IMR-90 (cell line): Measurements from ENCODE around the gene PTPN11. TPM values are rescaled to one million over a fixed set of nuclear protein-coding genes. Genes with fewer than 3 reads are reported as not detected.

Source experiments
- ATAC-seq: fragments of 200-7000 bp; cut with Tn5 transposase; 2 replicates; pipeline ENCODE4 v1.9.1; 2020; ENCODE audit warnings: low read depth, mild to moderate bottlenecking, moderate library complexity
- BruUV-seq: library from RNA; stranded (reverse); fragments of 400-500 nt; replicated peaks from 2 replicates; lab custom pipeline; 2021; lab: Mats Ljungman, UMichigan
- CTCF ChIA-PET: fragments of 300-600 bp; formaldehyde crosslinking; extraction: SDS; loops from one replicate; lab custom pipeline; 2021; ENCODE audit warnings: antibody characterized with exemption; lab: Yijun Ruan, JAX
- POLR2A ChIA-PET: fragments of 300-600 bp; sonication (Branson Sonifier 250); formaldehyde crosslinking; loops from one replicate; lab custom pipeline; 2022; ENCODE audit warnings: antibody characterized with exemption; ENCODE audit not compliant: unreplicated experiment; lab: Charles Lee
- DNase-seq: peaks from one replicate; pipeline ENCODE4 v3.0.0; 2013
- H2AFZ ChIP-seq: replicated peaks from 2 replicates; pipeline ENCODE3; 2013; ENCODE audit warnings: low read length, mild to moderate bottlenecking; ENCODE audit not compliant: poor library complexity
- H2AK5ac ChIP-seq: 2 replicates; pipeline ENCODE4 v1.6.1; 2013; ENCODE audit warnings: low read depth, low read length, inconsistent platforms
- H2AK9ac ChIP-seq: replicated peaks from 2 replicates; pipeline ENCODE3; 2013; ENCODE audit warnings: mild to moderate bottlenecking, low read depth, low read length, moderate library complexity; ENCODE audit not compliant: poor library complexity
- H2BK120ac ChIP-seq: 2 replicates; pipeline ENCODE4 v1.6.1; 2013; ENCODE audit warnings: low read depth, low read length, inconsistent platforms
- H2BK15ac ChIP-seq: 3 replicates; pipeline ENCODE4 v1.6.1; 2013; ENCODE audit warnings: low read depth, low read length, inconsistent platforms
- H2BK20ac ChIP-seq: 2 replicates; pipeline ENCODE4 v1.6.1; 2013; ENCODE audit warnings: low read depth, mild to moderate bottlenecking, inconsistent platforms, low read length, moderate library complexity
- H2BK5ac ChIP-seq: 2 replicates; pipeline ENCODE4 v1.6.1; 2013; ENCODE audit warnings: mild to moderate bottlenecking, low read depth, low read length, inconsistent platforms; ENCODE audit not compliant: poor library complexity, severe bottlenecking
- H3K14ac ChIP-seq: replicated peaks from 2 replicates; pipeline ENCODE4 v1.6.1; 2013; ENCODE audit warnings: low read depth, low read length, inconsistent platforms
- H3K18ac ChIP-seq: 2 replicates; pipeline ENCODE4 v1.6.1; 2013; ENCODE audit warnings: low read depth, low read length, control low read depth
- H3K23ac ChIP-seq: 2 replicates; pipeline ENCODE4 v1.6.1; 2013; ENCODE audit warnings: low read depth, low read length, inconsistent platforms
- H3K27ac ChIP-seq: 2 replicates; pipeline ENCODE4 v1.5.1; 2013; ENCODE audit warnings: mild to moderate bottlenecking, control low read depth, low read length; ENCODE audit not compliant: insufficient read depth
- H3K27me3 ChIP-seq: 2 replicates; pipeline ENCODE4 v1.6.1; 2013; ENCODE audit warnings: low read length; ENCODE audit not compliant: control insufficient read depth, insufficient read depth
- H3K36me3 ChIP-seq: 2 replicates; pipeline ENCODE4 v1.6.1; 2013; ENCODE audit warnings: low read length, mixed read lengths; ENCODE audit not compliant: control insufficient read depth, insufficient read depth
- H3K4ac ChIP-seq: 2 replicates; pipeline ENCODE4 v1.6.1; 2013; ENCODE audit warnings: low read depth, low read length, inconsistent platforms
- H3K4me1 ChIP-seq: 2 replicates; pipeline ENCODE4 v1.6.1; 2013; ENCODE audit warnings: low read length, mixed read lengths; ENCODE audit not compliant: control insufficient read depth, insufficient read depth
- H3K4me2 ChIP-seq: 2 replicates; pipeline ENCODE4 v1.6.1; 2013; ENCODE audit warnings: low read depth, mild to moderate bottlenecking, control low read depth, low read length, moderate library complexity
- H3K4me3 ChIP-seq: 2 replicates; pipeline ENCODE4 v1.5.1; 2013; ENCODE audit warnings: low read depth, mild to moderate bottlenecking, control low read depth, low read length, moderate library complexity; ENCODE audit not compliant: insufficient read depth
- H3K56ac ChIP-seq: 2 replicates; pipeline ENCODE4 v1.6.1; 2013; ENCODE audit warnings: low read length, inconsistent platforms; ENCODE audit not compliant: insufficient read depth; ENCODE audit errors: extremely low read depth
- H3K79me1 ChIP-seq, 2 experiments: 2 replicates each; pipeline ENCODE4 v1.6.1; 2013; ENCODE audit warnings: low read length in 2 of 2, inconsistent platforms in 1 of 2, low read depth in 1 of 2
- H3K9ac ChIP-seq: 2 replicates; pipeline ENCODE4 v1.6.1; 2013; ENCODE audit warnings: low read depth, low read length, control low read depth
- H3K9me1 ChIP-seq: 2 replicates; pipeline ENCODE4 v1.6.1; 2013; ENCODE audit warnings: low read length, inconsistent platforms; ENCODE audit not compliant: insufficient read depth
- H3K9me3 ChIP-seq: 2 replicates; pipeline ENCODE4 v1.6.1; 2013; ENCODE audit warnings: low read length; ENCODE audit not compliant: control insufficient read depth, insufficient read depth
- H4K20me1 ChIP-seq: 2 replicates; pipeline ENCODE4 v1.6.1; 2013; ENCODE audit warnings: low read length, inconsistent platforms; ENCODE audit not compliant: insufficient read depth
- H4K5ac ChIP-seq: 2 replicates; pipeline ENCODE4 v1.6.1; 2013; ENCODE audit warnings: mild to moderate bottlenecking, low read depth, low read length, control low read depth
- H4K8ac ChIP-seq, 2 experiments: 2 replicates each; pipeline ENCODE4 v1.6.1; 2013; ENCODE audit warnings: low read depth in 2 of 2, low read length in 2 of 2, control low read depth in 1 of 2, inconsistent platforms in 1 of 2
- H4K91ac ChIP-seq: 2 replicates; pipeline ENCODE4 v1.6.1; 2013; ENCODE audit warnings: low read depth, low read length, inconsistent platforms; ENCODE audit not compliant: insufficient read depth
- BHLHE40 ChIP-seq: fragments of 150-350 bp; IDR thresholded peaks from 2 replicates; pipeline ENCODE4 v1.6.1; 2016; ENCODE audit warnings: mild to moderate bottlenecking, low read depth, low read length
- CEBPB ChIP-seq: IDR thresholded peaks from 2 replicates; pipeline ENCODE4 v1.6.1; 2012; ENCODE audit warnings: low read depth, low read length, improper control_type of control experiment
- CHD1 ChIP-seq: IDR thresholded peaks from 2 replicates; pipeline ENCODE4 v1.6.1; 2012; ENCODE audit warnings: low read depth, low read length, improper control_type of control experiment
- FOS ChIP-seq: fragments of 150-350 bp; IDR thresholded peaks from 2 replicates; pipeline ENCODE4 v1.6.1; 2016; ENCODE audit warnings: low read depth, low read length
- MAFK ChIP-seq: IDR thresholded peaks from 2 replicates; pipeline ENCODE4 v1.6.1; 2012; ENCODE audit warnings: low read depth, low read length, improper control_type of control experiment
- MAZ ChIP-seq: IDR thresholded peaks from 2 replicates; pipeline ENCODE4 v1.6.1; 2012; ENCODE audit warnings: low read depth, mild to moderate bottlenecking, low read length, improper control_type of control experiment, moderate library complexity, borderline replicate concordance
- MXI1 ChIP-seq: IDR thresholded peaks from 2 replicates; pipeline ENCODE4 v1.6.1; 2012; ENCODE audit warnings: low read depth, mild to moderate bottlenecking, low read length, moderate library complexity, borderline replicate concordance
- NFE2L2 ChIP-seq: fragments of 150-350 bp; IDR thresholded peaks from 2 replicates; pipeline ENCODE4 v1.6.1; 2016; ENCODE audit warnings: low read depth, mild to moderate bottlenecking, low read length
- POLR2A ChIP-seq: IDR thresholded peaks from 2 replicates; pipeline ENCODE4 v1.6.1; 2012; ENCODE audit warnings: mild to moderate bottlenecking, low read depth, low read length
- RAD21 ChIP-seq: IDR thresholded peaks from 2 replicates; pipeline ENCODE4 v1.6.1; 2012; ENCODE audit warnings: low read length, improper control_type of control experiment
- RCOR1 ChIP-seq: IDR thresholded peaks from 2 replicates; pipeline ENCODE4 v1.6.1; 2012; ENCODE audit warnings: mild to moderate bottlenecking, low read length, improper control_type of control experiment; ENCODE audit not compliant: insufficient replicate concordance
- RFX5 ChIP-seq: IDR thresholded peaks from 2 replicates; pipeline ENCODE4 v1.8.0; 2012; ENCODE audit warnings: low read depth, mild to moderate bottlenecking, low read length, moderate library complexity
- SMC3 ChIP-seq: fragments of 150-350 bp; IDR thresholded peaks from 2 replicates; pipeline ENCODE4 v1.6.1; 2016; ENCODE audit warnings: low read depth, mild to moderate bottlenecking, antibody characterized with exemption, low read length, moderate library complexity
- USF2 ChIP-seq: fragments of 150-350 bp; IDR thresholded peaks from 2 replicates; pipeline ENCODE4 v1.6.1; 2017; ENCODE audit warnings: mild to moderate bottlenecking, antibody characterized with exemption, low read length, low read depth
- WGBS, 2 experiments: methylation state at CpG; one replicate each; pipeline versions ENCODE4 v1.1.5 to v1.1.7; 2013; ENCODE audit warnings: missing lambda C conversion rate in 2 of 2; ENCODE audit not compliant: insufficient read length in 1 of 2; ENCODE audit errors: extremely low coverage in 2 of 2; 5-methylcytosine and 5-hydroxymethylcytosine counted together
- dilution Hi-C: fragments of 300-500 bp; cut with HindIII; formaldehyde crosslinking; loops from one replicate; pipeline ENCODE4 v1.14.3; 2018; ENCODE audit warnings: low sequenced_read_pairs; ENCODE audit not compliant: unreplicated experiment
- in situ Hi-C: fragments of 300-500 bp; cut with MboI; formaldehyde crosslinking; loops from 3 replicates; pipeline ENCODE4 v1.14.3; 2019; ENCODE audit warnings: low sequenced_read_pairs, inconsistent platforms, mixed read lengths
- intact Hi-C: fragments of 100-400 bp; cut with micrococcal nuclease; formaldehyde crosslinking; loops from 2 replicates; pipeline ENCODE4 v1.10.0; 2022
- polyA plus RNA-seq, 3 experiments: library from polyadenylated mRNA; depleted of rRNA; stranded (reverse); fragments of >200 nt; gene quantifications; 2 replicates each; pipeline ENCODE4 v1.2.3, GENCODE V29; 2012; ENCODE audit warnings: low replicate concordance in 1 of 3
- total RNA-seq: library from RNA; depleted of rRNA; stranded (reverse); fragments of >200 nt; gene quantifications from 2 replicates; pipeline ENCODE4 v1.2.3, GENCODE V29; 2012
- TF ChIP-seq, protein P1 (sequence below): conservative IDR thresholded peaks from 2 replicates; pipeline ENCODE4 v1.5.1; 2012; ENCODE audit warnings: mild to moderate bottlenecking, low read depth, low read length, improper control_type of control experiment
- TF ChIP-seq, protein P2 (sequence below): fragments of 150-350 bp; IDR thresholded peaks from 2 replicates; pipeline ENCODE4 v1.6.1; 2016; ENCODE audit warnings: low read depth, mild to moderate bottlenecking, low read length, moderate library complexity, borderline replicate concordance

PTPN11 gene
- total and polyA plus RNA-seq, 2 of the 4 experiments (the other 2 are of a cell fraction) = 52.9 to 135 TPM

DNA sequence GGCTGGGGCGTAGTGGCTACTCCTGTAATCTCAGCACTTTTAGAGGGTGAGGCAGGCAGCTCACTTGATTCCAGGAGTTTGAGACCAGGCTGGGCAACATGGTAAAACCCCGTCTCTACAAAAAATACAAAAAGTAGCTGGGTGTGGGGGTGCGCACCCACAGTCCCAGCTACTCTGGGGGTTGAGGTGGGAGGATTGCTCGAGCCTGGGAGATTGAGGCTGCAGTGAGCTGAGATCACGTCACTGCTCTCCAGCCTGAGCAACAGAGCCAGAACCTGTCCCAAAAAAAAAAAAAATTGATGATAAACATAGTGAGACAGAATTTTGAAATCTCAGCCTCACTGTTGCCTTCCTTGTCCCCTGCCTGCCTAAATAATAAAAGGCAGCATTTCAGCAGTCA is 40.0 kb downstream of the PTPN11 start:
- Histone ChIP-seq H3K14ac (no peak overlapping the region), H2BK15ac (no peak overlapping the region), H2BK20ac (no peak overlapping the region), H3K9ac (no peak overlapping the region), H4K5ac (no peak overlapping the region), H3K9me3 (no peaks in the 10 kb centered on the region), H3K23ac (no peak overlapping the region), H2AK5ac (no peak overlapping the region), H2AK9ac (no peak overlapping the region), H2BK120ac (no peak overlapping the region), H4K20me1 (no peaks in the 10 kb centered on the region), H2AFZ (no peak overlapping the region), H4K91ac (no peak overlapping the region), H4K8ac (no peak overlapping the region), H3K9me1 (no peaks in the 10 kb centered on the region), H3K36me3 (peaks cover 33% of the 10 kb centered on the region), H3K27ac (no peak overlapping the region), H3K4me3 (no peak overlapping the region), H3K4ac (no peak overlapping the region), H3K79me1 (peaks cover 7 to 8% of the 10 kb centered on the region in 2 experiments; a peak in 3 of 4 replicates), H3K4me1 (no peaks in the 10 kb centered on the region), H3K27me3 (no peaks in the 10 kb centered on the region), H3K18ac (no peak overlapping the region), H2BK5ac (no peak overlapping the region), H3K56ac (no peak overlapping the region), H3K4me2 (no peak overlapping the region)
- dilution Hi-C loops (no loop called here), in situ Hi-C loops (no loop called here), intact Hi-C loops (no loop called here)
- ATAC-seq = no peak
- ChIA-PET POLR2A (no interaction called here), CTCF (no interaction called here)
- BruUV-seq = no TSS peak
- no peak for DNase-seq
- TF ChIP-seq MAFK (no peak), POLR2A (no peak), BHLHE40 (no peak), SMC3 (no peak), CHD1 (no peak), MAZ (no peak), USF2 (no peak), RAD21 (no peak), FOS (no peak), NFE2L2 (no peak), RCOR1 (no peak), MXI1 (no peak), CEBPB (no peak), RFX5 (no peak)
- TF ChIP-seq, protein P1, sequence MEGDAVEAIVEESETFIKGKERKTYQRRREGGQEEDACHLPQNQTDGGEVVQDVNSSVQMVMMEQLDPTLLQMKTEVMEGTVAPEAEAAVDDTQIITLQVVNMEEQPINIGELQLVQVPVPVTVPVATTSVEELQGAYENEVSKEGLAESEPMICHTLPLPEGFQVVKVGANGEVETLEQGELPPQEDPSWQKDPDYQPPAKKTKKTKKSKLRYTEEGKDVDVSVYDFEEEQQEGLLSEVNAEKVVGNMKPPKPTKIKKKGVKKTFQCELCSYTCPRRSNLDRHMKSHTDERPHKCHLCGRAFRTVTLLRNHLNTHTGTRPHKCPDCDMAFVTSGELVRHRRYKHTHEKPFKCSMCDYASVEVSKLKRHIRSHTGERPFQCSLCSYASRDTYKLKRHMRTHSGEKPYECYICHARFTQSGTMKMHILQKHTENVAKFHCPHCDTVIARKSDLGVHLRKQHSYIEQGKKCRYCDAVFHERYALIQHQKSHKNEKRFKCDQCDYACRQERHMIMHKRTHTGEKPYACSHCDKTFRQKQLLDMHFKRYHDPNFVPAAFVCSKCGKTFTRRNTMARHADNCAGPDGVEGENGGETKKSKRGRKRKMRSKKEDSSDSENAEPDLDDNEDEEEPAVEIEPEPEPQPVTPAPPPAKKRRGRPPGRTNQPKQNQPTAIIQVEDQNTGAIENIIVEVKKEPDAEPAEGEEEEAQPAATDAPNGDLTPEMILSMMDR = no peak
- TF ChIP-seq, protein P2, sequence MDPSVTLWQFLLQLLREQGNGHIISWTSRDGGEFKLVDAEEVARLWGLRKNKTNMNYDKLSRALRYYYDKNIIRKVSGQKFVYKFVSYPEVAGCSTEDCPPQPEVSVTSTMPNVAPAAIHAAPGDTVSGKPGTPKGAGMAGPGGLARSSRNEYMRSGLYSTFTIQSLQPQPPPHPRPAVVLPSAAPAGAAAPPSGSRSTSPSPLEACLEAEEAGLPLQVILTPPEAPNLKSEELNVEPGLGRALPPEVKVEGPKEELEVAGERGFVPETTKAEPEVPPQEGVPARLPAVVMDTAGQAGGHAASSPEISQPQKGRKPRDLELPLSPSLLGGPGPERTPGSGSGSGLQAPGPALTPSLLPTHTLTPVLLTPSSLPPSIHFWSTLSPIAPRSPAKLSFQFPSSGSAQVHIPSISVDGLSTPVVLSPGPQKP = no peak
- 100% methylated on average over 1 of the region's 5 CpGs; no CpG with 5 or more reads in 1 of the 2 experiments for WGBS, 2 experiments
